Sigmoid colon (tissue), 7 donors: ENCODE data around the gene MAP3K21. TPM values are rescaled to one million over a fixed set of nuclear protein-coding genes. Genes with fewer than 3 reads are reported as not detected.

Experiments
- DNase-seq: peaks from one replicate; pipeline ENCODE4 v3.0.0-alpha.2; 2019
- H3K27ac ChIP-seq, 4 donors: fragments of 200-600 bp; sonication (generic); one replicate each; pipeline ENCODE4 v1.5.1; 2016 to 2019; ENCODE audit warnings: mild to moderate bottlenecking in 1 of 4
- H3K27me3 ChIP-seq, 3 donors: fragments of 200-600 bp; sonication (generic); one replicate each; pipeline ENCODE4 v1.5.1; 2019; ENCODE audit warnings: mild to moderate bottlenecking in 1 of 3
- H3K36me3 ChIP-seq, 4 donors: fragments of 200-600 bp; sonication (generic); one replicate each; pipeline ENCODE4 v1.5.1; 2016 to 2019
- H3K4me1 ChIP-seq, 4 donors: fragments of 200-600 bp; sonication (generic); one replicate each; pipeline ENCODE4 v1.5.1; 2017 to 2019
- H3K4me3 ChIP-seq, 4 donors: fragments of 200-600 bp; sonication (generic); one replicate each; pipeline ENCODE4 v1.5.1; 2017 to 2019; ENCODE audit warnings: mild to moderate bottlenecking in 2 of 4, moderate library complexity in 1 of 4
- H3K9me3 ChIP-seq, 4 donors: fragments of 200-600 bp in 3 of 4; sonication (generic) in 3 of 4; one replicate each; pipeline versions ENCODE4 v1.5.1 to v1.6.1; 2013 to 2019
- EP300 ChIP-seq, 4 donors: sonication (generic); formaldehyde crosslinking; IDR thresholded peaks; one replicate each; pipeline ENCODE4 v1.6.1; 2017; ENCODE audit warnings: antibody characterized with exemption in 4 of 4
- POLR2A ChIP-seq, 2 donors: fragments of 450-650 bp; IDR thresholded peaks; one replicate each; pipeline ENCODE4 v1.6.1; 2016; ENCODE audit warnings: antibody characterized with exemption in 2 of 2, mild to moderate bottlenecking in 2 of 2, moderate library complexity in 2 of 2
- POLR2AphosphoS5 ChIP-seq, 4 donors: sonication (generic); formaldehyde crosslinking; IDR thresholded peaks; one replicate each; pipeline ENCODE4 v1.6.1; 2017; ENCODE audit warnings: antibody characterized with exemption in 4 of 4
- WGBS, 2 donors: extraction: QIAGEN DNeasy Blood & Tissue Kit; methylation state at CpG; one replicate each; pipeline ENCODE4 v1.1.7; 2013; 5-methylcytosine and 5-hydroxymethylcytosine counted together
- intact Hi-C: fragments of 100-400 bp; cut with DNase I; formaldehyde crosslinking; loops from one replicate; pipeline ENCODE4 v1.15.1; 2023
- polyA plus RNA-seq, 3 donors: library from polyadenylated mRNA; stranded (reverse); fragments of 200-250 nt; gene quantifications; one replicate each; pipeline ENCODE4 v1.2.3, GENCODE V29; 2013
- total RNA-seq, 4 donors: library from RNA; depleted of rRNA; stranded (reverse); fragments of >200 nt; gene quantifications; one replicate each; pipeline ENCODE4 v1.1.0, GENCODE V29; 2016
- TF ChIP-seq, protein P1 (sequence below), 4 experiments: fragments of 450-650 bp in 3 of 4; fragments of 200-600 bp in 1 of 4; IDR thresholded peaks; one replicate each; pipeline ENCODE4 v1.5.1; 2016 to 2019; ENCODE audit warnings: antibody characterized with exemption in 4 of 4, mild to moderate bottlenecking in 3 of 4, moderate library complexity in 2 of 4
- donor health status: healthy with polysubstance abuse.
- donor health status: Bipolar disorder and iron deficiency.
- donor health status: healthy.

MAP3K21 gene
- total and polyA plus RNA-seq, 7 donors = 0.33 to 7.9 (median 0.81) TPM

DNA sequence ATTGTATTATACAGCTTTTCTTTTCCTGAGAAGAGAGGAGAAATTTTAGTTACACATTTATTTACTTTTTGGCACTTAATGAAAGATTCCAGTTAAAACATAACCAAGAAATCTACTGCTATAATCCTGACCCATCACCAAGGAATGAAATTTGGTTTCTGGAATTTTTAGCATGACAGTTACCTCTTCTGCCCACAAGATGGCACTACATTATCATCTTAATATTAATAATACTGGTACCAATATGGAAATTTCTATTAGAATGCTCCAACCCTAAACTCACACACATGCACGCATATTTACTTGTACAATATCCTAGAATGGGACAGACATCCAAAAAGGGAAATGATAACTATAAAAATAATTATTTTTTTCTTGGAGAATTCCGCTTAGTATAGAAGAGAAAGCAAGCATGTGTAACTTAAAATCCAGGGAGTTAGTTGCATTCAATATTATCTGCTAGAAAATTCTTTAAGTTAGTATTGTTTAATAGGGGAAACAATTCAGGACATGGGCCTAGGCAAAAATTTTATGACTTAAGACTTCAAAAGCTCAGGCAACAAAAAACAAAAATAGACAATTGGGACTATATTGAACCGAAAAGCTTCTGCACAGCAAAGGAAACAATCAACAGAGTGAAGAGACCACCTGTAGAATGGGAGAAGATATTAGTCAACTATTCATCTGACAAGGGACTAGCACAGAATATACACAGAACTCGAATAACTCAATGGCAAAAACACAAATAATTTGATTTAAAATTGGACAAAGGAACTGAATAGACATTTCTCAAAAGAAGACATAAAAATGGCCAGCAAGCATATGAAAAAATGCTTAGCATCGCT lies 37.4 kb downstream of the MAP3K21 start:
- Histone ChIP-seq H3K27me3 (peaks cover 0 to 5% (median 3%) of the 10 kb centered on the region in 3 donors), H3K4me1 (no peaks in the 10 kb centered on the region), H3K9me3 (no peaks in the 10 kb centered on the region), H3K4me3 (no peak overlapping the region), H3K36me3 (no peaks in the 10 kb centered on the region), H3K27ac (no peak overlapping the region)
- TF ChIP-seq POLR2AphosphoS5 (IDR thresholded peaks at IDR 0.05) (no peak), POLR2A (IDR thresholded peaks at IDR 0.05) (no peak), EP300 (IDR thresholded peaks at IDR 0.05) (no peak)
- TF ChIP-seq, protein P1, sequence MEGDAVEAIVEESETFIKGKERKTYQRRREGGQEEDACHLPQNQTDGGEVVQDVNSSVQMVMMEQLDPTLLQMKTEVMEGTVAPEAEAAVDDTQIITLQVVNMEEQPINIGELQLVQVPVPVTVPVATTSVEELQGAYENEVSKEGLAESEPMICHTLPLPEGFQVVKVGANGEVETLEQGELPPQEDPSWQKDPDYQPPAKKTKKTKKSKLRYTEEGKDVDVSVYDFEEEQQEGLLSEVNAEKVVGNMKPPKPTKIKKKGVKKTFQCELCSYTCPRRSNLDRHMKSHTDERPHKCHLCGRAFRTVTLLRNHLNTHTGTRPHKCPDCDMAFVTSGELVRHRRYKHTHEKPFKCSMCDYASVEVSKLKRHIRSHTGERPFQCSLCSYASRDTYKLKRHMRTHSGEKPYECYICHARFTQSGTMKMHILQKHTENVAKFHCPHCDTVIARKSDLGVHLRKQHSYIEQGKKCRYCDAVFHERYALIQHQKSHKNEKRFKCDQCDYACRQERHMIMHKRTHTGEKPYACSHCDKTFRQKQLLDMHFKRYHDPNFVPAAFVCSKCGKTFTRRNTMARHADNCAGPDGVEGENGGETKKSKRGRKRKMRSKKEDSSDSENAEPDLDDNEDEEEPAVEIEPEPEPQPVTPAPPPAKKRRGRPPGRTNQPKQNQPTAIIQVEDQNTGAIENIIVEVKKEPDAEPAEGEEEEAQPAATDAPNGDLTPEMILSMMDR (IDR thresholded peaks at IDR 0.05) = peak in 3 of 4 experiments; percentile 16 to 64 (median 38)
- DNase-seq = no peak
- intact Hi-C loops = no loop called here
- WGBS, 2 donors = 84 to 89% methylated on average over 5 of the region's 5 CpGs

- 56 to 63% methylated on average over 3 of the region's 3 CpGs for WGBS, 2 donors
- no peak overlapping the region for H3K27ac ChIP-seq
- TF ChIP-seq, protein P1 (IDR thresholded peaks at IDR 0.05) = no peak
- TF ChIP-seq EP300 (IDR thresholded peaks at IDR 0.05) = no peak
- TF ChIP-seq POLR2A (IDR thresholded peaks at IDR 0.05) = no peak
- no peak for TF ChIP-seq POLR2AphosphoS5 (IDR thresholded peaks at IDR 0.05)
These were observed 39.1 kb downstream of the MAP3K21 start for GRCh38 chr1:233366575-233366974.

DNA sequence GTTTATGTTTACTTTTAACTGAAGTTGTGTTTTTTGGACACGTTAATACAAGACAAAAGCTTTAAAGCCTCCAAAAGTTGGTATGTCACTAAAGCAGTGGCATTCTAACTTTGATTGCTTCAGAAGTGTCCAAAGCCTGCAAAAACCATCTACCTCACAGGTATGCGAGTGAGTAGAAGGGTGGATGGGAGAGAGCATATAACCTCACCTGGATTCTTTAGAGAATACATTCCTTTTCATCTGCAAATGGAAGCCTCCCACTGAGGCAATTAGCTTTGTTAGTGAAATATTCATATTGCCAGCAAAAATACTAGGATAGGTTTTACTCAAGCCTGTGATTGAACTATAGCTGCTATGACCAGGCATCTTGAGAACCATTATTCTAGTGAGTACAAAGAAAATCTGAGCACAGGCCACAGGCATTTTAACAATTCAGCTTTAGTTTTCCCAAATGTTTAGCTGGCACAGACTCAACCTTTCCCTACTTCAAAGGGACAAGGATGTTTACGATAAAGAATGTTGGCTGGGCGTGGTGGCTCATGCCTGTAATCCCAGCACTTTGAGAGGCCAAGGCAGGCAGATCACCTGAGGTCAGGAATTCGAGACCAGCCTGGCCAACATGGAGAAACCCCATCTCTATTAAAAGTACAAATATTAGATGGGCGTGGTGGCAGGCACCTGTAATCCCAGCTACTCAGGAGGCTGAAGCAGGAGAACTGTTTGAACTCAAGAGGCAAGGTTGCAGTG lies 39.7 kb downstream of the MAP3K21 start:
- no peak overlapping the region for H3K27ac ChIP-seq
- TF ChIP-seq POLR2AphosphoS5 (IDR thresholded peaks at IDR 0.05) = no peak
- TF ChIP-seq, protein P1 (IDR thresholded peaks at IDR 0.05) = no peak
- TF ChIP-seq POLR2A (IDR thresholded peaks at IDR 0.05) = no peak
- no peak for TF ChIP-seq EP300 (IDR thresholded peaks at IDR 0.05)

More at GRCh38 chr1:233366575-233366974, 39.1 kb downstream of the MAP3K21 start:
- Histone ChIP-seq H3K4me3 (no peak overlapping the region), H3K36me3 (no peaks in the 10 kb centered on the region), H3K4me1 (no peaks in the 10 kb centered on the region), H3K9me3 (no peaks in the 10 kb centered on the region), H3K27me3 (peaks cover 0 to 5% (median 3%) of the 10 kb centered on the region in 3 donors)
- intact Hi-C loops = no loop called here
- DNase-seq = no peak

DNA sequence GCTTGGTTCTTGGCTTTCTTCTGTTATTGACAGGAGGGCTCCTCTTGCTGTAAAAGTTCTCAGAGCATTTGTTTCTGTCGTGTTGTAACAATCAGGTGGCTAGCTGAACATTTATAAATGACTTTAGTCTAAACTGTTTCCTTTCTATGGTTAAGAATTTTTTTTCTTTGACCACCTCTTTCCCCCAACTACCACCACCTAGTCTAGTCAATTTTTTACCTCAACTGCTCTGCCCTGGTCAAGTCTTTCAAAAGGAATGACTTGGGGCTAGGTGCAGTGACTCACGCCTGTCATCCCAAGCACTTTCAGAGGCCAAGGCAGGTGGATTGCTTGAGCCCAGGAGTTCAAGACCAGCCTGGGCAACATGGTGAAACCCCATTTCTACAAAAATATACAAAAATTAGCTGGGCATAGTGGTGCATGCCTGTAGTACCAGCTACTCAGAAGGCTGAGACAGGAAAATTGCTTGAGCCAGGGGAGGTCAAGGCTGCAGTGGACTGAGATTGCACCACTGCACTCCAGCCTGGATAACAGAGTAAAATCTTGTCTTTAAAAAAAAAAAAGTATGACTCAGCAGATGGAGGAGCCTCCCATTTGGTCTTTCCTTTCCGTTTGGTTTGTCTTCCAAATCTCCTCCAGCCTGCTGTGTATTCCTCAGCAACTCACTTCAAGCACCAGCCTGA lies 40.7 kb downstream of the MAP3K21 start:
- Histone ChIP-seq H3K36me3 (no peaks in the 10 kb centered on the region), H3K27me3 (peaks cover 0 to 5% (median 0%) of the 10 kb centered on the region in 3 donors), H3K4me3 (no peak overlapping the region), H3K4me1 (no peaks in the 10 kb centered on the region), H3K9me3 (no peaks in the 10 kb centered on the region), H3K27ac (no peak overlapping the region)
- intact Hi-C loops = no loop called here
- WGBS, 2 donors = 65 to 69% methylated on average over 3 of the region's 3 CpGs
- TF ChIP-seq POLR2AphosphoS5 (IDR thresholded peaks at IDR 0.05) (no peak), EP300 (IDR thresholded peaks at IDR 0.05) (no peak), POLR2A (IDR thresholded peaks at IDR 0.05) (no peak)
- TF ChIP-seq, protein P1 (IDR thresholded peaks at IDR 0.05) = no peak
- no peak for DNase-seq

More for the DNA sequence above, 39.7 kb downstream of the MAP3K21 start:
- Histone ChIP-seq H3K9me3 (no peaks in the 10 kb centered on the region), H3K36me3 (no peaks in the 10 kb centered on the region), H3K4me3 (no peak overlapping the region), H3K4me1 (no peaks in the 10 kb centered on the region), H3K27me3 (peaks cover 0 to 5% (median 0%) of the 10 kb centered on the region in 3 donors)
- intact Hi-C loops = no loop called here
- DNase-seq = no peak
- WGBS, 2 donors = 19 to 60% methylated on average over 6 of the region's 6 CpGs
